Spleen (tissue), 7 donors: ENCODE measurements around the gene MANSC1.

Experiments used
- CTCF ChIP-seq, 11 experiments: fragments of 200-600 bp in 7 of 11; fragments of 450-650 bp in 4 of 11; sonication (generic) in 4 of 11; IDR thresholded peaks in 8 of 11; conservative IDR thresholded peaks in 3 of 11; 1 replicate in 7 of 11; 2 replicates in 4 of 11; pipeline versions ENCODE4 v1.4.0 to v1.8.0; 2016 to 2021; ENCODE audit warnings: antibody characterized with exemption in 11 of 11, inconsistent platforms in 4 of 11, mild to moderate bottlenecking in 1 of 11
- POLR2AphosphoS5 ChIP-seq, 3 donors: sonication (generic); formaldehyde crosslinking; IDR thresholded peaks; one replicate each; pipeline ENCODE4 v1.5.1; 2017; ENCODE audit warnings: antibody characterized with exemption in 3 of 3
- donor health status: DM: no; HTN: no; CAD: no; lungs with moderate emphysema.
- donor health status: DM: no; HTN: no; CAD: no.
- donor health status: DM: no; HTN: no; CAD: no.

DNA sequence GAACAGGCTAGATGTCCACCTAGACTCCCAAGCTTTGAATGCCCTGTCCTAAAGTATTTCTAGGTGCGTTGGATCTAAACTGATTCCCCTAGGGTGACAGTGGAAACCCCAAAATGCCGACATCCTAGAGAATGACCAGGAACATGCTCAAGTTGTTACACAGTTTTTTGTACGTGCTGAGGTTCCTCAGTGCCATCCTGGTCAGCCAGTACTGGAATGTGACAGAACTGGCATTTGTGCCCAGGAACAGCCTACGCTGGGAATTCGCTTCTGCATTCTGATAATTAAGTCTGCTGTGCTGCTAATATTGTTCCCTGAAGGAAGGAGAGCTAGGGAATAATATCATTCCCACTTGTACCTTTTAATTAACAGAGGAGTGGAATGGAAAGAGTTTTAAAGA lies 47.1 kb upstream of the MANSC1 start:
- TF ChIP-seq CTCF (IDR thresholded peaks at IDR 0.05 in 8 of 11, conservative IDR thresholded peaks at IDR 0.05 in 3 of 11) (no peak), POLR2AphosphoS5 (IDR thresholded peaks at IDR 0.05) (no peak)
